Tibial nerve (tissue), 4 donors: ENCODE data around the gene EFCAB7.

Experiments used
- EP300 ChIP-seq, 2 donors: sonication (generic); formaldehyde crosslinking; IDR thresholded peaks; one replicate each; pipeline ENCODE4 v1.6.1; 2017; ENCODE audit warnings: antibody characterized with exemption in 2 of 2, mild to moderate bottlenecking in 1 of 2
- POLR2A ChIP-seq, 2 donors: fragments of 450-650 bp; IDR thresholded peaks; one replicate each; pipeline ENCODE4 v1.6.1; 2017; ENCODE audit warnings: antibody characterized with exemption in 2 of 2, mild to moderate bottlenecking in 2 of 2, moderate library complexity in 2 of 2
- TF ChIP-seq, protein P1 (sequence below), 5 experiments: fragments of 200-600 bp in 3 of 5; fragments of 450-650 bp in 2 of 5; sonication (generic) in 3 of 5; IDR thresholded peaks; one replicate each; pipeline ENCODE4 v1.5.1; 2016 to 2019; ENCODE audit warnings: antibody characterized with exemption in 5 of 5, mild to moderate bottlenecking in 3 of 5, moderate library complexity in 2 of 5

DNA sequence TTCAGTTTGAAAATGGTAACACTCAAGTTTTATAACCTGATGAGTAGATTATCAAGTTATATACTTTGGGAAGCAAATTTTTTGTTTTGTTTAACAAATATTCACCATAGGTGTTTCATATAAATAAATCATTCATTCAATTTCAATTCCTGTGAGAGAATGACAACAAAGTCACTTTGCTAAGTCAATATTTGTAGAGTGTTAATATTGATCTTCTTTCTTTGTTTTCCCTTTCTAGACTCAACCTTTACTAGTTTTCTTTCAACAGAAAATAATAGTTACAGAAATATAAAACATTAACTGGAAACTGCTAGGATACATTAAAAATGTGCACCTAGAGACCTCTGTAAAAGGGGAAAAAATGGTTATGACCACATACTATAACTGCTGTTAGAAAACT, 11.1 kb downstream of the EFCAB7 start:
- TF ChIP-seq POLR2A (IDR thresholded peaks at IDR 0.05) (no peak), EP300 (IDR thresholded peaks at IDR 0.05) (no peak)
- TF ChIP-seq, protein P1, sequence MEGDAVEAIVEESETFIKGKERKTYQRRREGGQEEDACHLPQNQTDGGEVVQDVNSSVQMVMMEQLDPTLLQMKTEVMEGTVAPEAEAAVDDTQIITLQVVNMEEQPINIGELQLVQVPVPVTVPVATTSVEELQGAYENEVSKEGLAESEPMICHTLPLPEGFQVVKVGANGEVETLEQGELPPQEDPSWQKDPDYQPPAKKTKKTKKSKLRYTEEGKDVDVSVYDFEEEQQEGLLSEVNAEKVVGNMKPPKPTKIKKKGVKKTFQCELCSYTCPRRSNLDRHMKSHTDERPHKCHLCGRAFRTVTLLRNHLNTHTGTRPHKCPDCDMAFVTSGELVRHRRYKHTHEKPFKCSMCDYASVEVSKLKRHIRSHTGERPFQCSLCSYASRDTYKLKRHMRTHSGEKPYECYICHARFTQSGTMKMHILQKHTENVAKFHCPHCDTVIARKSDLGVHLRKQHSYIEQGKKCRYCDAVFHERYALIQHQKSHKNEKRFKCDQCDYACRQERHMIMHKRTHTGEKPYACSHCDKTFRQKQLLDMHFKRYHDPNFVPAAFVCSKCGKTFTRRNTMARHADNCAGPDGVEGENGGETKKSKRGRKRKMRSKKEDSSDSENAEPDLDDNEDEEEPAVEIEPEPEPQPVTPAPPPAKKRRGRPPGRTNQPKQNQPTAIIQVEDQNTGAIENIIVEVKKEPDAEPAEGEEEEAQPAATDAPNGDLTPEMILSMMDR (IDR thresholded peaks at IDR 0.05) = no peak
